ENCODE measurements around the gene TMEM98.

Gene TMEM98

DNA sequence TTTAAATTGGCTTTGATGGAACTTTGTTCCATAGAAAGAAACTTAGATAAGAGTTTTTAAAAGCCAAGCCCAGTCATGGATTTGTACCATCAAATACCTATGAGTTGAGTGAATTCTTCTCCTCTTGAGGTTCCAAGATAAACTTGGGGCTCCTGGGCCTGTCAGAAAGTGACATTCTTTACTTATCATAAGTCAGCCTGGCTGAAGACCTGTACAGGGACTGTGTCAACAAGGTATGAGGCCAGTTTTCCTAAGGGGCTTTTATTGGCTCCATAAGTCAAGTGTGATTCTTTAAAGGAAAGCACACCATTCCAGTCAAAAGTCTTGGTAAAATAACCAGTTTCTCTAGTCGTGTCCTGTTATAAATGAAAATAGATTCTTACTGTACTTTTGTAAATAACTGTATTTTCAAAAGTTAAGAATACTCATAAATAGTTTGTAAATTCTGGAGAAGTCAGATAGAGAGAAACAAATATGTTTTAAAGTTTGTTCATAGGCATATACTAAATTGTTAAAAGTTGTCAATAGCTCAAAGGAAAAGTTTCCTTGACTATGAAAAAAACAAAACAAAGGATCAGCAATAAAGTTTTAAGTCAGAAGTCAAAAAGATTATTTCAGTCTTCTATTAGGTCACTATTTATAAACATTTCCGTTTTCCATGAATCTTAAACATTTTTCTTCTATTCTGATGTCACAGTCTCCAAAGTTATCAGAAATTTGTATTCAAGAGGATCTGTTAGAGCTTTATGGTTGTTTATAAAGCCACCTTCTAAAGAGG lies 28.5 kb upstream of the TMEM98 start:
- Histone ChIP-seq H3K36me3 (ENCODE audit: control insufficient read depth, insufficient read depth, low read length) (no peaks in the 10 kb centered on the region), H3K27me3 (ENCODE audit: control insufficient read depth, insufficient read depth, low read length) (no peaks in the 10 kb centered on the region), H3K4me3 (ENCODE audit: low read length) (no peak overlapping the region), H3K4me1 (ENCODE audit: control insufficient read depth, insufficient read depth, low read length) (no peaks in the 10 kb centered on the region), H3K9me3 (ENCODE audit: control insufficient read depth, insufficient read depth, low read length) (no peaks in the 10 kb centered on the region), H3K27ac (ENCODE audit: low read length) (no peak overlapping the region)
- no CpG with 5 or more reads among the region's 2 CpGs for WGBS (ENCODE audit: insufficient coverage, insufficient read length)
- DNase-seq (ENCODE audit: low read depth, low spot score): no peak

- no peak overlapping the region for H3K4me3 ChIP-seq (ENCODE audit: low read length)
- no peaks in the 10 kb centered on the region for H3K9me3 ChIP-seq (ENCODE audit: control insufficient read depth, insufficient read depth, low read length)
- no peaks in the 10 kb centered on the region for H3K36me3 ChIP-seq (ENCODE audit: control insufficient read depth, insufficient read depth, low read length)
- no peaks in the 10 kb centered on the region for H3K4me1 ChIP-seq (ENCODE audit: control insufficient read depth, insufficient read depth, low read length)
- H3K27ac ChIP-seq (ENCODE audit: low read length): no peak overlapping the region
- no peaks in the 10 kb centered on the region for H3K27me3 ChIP-seq (ENCODE audit: control insufficient read depth, insufficient read depth, low read length)
- DNase-seq (ENCODE audit: low read depth, low spot score): no peak
- 100% methylated on average over 3 of the region's 4 CpGs for WGBS (ENCODE audit: insufficient coverage, insufficient read length)
These were observed 26.2 kb upstream of the TMEM98 start for GRCh38 chr17:32901743-32902142.

DNA sequence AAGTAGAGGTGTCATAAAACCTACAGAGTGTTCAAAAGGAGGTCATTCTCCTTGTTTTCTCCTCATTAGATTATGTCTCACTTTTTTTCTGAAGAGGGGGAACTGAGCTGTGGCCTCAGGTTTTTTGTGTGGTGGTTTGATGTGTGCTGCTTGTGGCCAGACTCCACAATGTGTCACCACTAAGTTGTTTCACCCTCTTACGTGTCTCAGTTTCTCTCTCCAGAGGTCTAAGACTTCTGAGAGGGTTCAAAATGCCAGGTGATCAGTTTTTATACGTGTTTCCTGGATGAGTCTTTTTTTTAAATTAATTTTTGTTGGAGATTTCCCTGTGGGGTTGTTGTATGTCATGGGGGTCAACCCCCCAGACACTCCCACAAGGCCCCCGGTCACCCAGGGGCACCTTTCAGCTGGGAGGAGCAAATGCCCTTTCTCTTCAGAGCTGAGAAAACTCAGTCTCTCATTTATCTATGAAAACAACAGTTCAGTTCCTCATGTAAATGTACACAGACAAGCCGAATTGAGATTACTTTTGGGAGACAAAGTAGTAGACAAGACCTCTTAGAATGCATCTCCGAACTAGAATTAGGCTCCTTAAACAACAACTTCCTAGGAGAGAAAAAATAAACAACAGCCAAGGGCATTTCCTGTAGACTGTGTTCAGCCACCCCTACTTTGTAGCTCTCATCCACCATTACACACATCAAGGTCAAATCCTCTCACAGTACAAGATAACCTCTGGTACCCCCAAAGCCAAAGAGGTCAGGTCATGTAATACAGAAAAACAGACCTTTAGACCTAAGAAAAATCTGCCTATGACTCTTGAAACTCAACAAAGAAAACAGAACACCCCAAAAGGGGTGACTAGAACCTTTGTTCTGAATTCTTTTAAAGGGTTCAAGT lies 23.9 kb upstream of the TMEM98 start:
- H3K27me3 ChIP-seq (ENCODE audit: control insufficient read depth, insufficient read depth, low read length): no peaks in the 10 kb centered on the region
- WGBS (ENCODE audit: insufficient coverage, insufficient read length): no CpG with 5 or more reads among the region's 5 CpGs
- no peak overlapping the region for H3K27ac ChIP-seq (ENCODE audit: low read length)
- no peaks in the 10 kb centered on the region for H3K9me3 ChIP-seq (ENCODE audit: control insufficient read depth, insufficient read depth, low read length)
- DNase-seq (ENCODE audit: low read depth, low spot score): no peak
- H3K4me3 ChIP-seq (ENCODE audit: low read length): no peak overlapping the region
- H3K4me1 ChIP-seq (ENCODE audit: control insufficient read depth, insufficient read depth, low read length): no peaks in the 10 kb centered on the region
- H3K36me3 ChIP-seq (ENCODE audit: control insufficient read depth, insufficient read depth, low read length): no peaks in the 10 kb centered on the region

DNA sequence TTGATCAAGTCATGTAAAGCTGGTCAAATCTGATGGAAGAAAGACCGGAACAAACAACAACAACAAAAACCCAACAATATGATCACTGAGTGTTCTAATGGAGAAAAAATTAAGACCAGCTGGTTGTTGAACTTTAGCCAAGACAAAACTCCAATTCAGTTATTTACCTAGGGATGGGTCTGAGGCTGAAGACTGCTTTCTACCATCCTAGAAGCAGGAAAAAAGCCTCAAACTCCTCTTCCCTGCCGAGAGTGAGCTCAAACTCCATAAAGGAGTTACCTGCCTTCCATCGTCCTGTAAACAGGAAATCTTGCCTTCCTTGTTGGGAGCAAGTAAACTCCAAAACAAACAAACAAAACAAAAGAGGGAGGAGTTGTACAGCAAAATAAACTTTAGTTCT lies 23.1 kb upstream of the TMEM98 start:
- H3K36me3 ChIP-seq (ENCODE audit: control insufficient read depth, insufficient read depth, low read length): no peaks in the 10 kb centered on the region
- H3K27ac ChIP-seq (ENCODE audit: low read length): no peak overlapping the region
- no CpG with 5 or more reads among the region's 3 CpGs for WGBS (ENCODE audit: insufficient coverage, insufficient read length)
- H3K9me3 ChIP-seq (ENCODE audit: control insufficient read depth, insufficient read depth, low read length): no peaks in the 10 kb centered on the region
- no peak overlapping the region for H3K4me3 ChIP-seq (ENCODE audit: low read length)
- no peaks in the 10 kb centered on the region for H3K4me1 ChIP-seq (ENCODE audit: control insufficient read depth, insufficient read depth, low read length)
- no peaks in the 10 kb centered on the region for H3K27me3 ChIP-seq (ENCODE audit: control insufficient read depth, insufficient read depth, low read length)
- no peak for DNase-seq (ENCODE audit: low read depth, low spot score)

- no peaks in the 10 kb centered on the region for H3K4me1 ChIP-seq (ENCODE audit: control insufficient read depth, insufficient read depth, low read length)
- no CpG with 5 or more reads among the region's 6 CpGs for WGBS (ENCODE audit: insufficient coverage, insufficient read length)
- no peaks in the 10 kb centered on the region for H3K27me3 ChIP-seq (ENCODE audit: control insufficient read depth, insufficient read depth, low read length)
- no peak overlapping the region for H3K4me3 ChIP-seq (ENCODE audit: low read length)
- H3K36me3 ChIP-seq (ENCODE audit: control insufficient read depth, insufficient read depth, low read length): no peaks in the 10 kb centered on the region
- H3K9me3 ChIP-seq (ENCODE audit: control insufficient read depth, insufficient read depth, low read length): no peaks in the 10 kb centered on the region
- H3K27ac ChIP-seq (ENCODE audit: low read length): no peak overlapping the region
- no peak for DNase-seq (ENCODE audit: low read depth, low spot score)
These were observed 20.4 kb upstream of the TMEM98 start for GRCh38 chr17:32907583-32907982.

- Histone ChIP-seq H3K27me3 (ENCODE audit: control insufficient read depth, insufficient read depth, low read length) (no peaks in the 10 kb centered on the region), H3K27ac (ENCODE audit: low read length) (no peak overlapping the region), H3K9me3 (ENCODE audit: control insufficient read depth, insufficient read depth, low read length) (no peaks in the 10 kb centered on the region), H3K36me3 (ENCODE audit: control insufficient read depth, insufficient read depth, low read length) (no peaks in the 10 kb centered on the region), H3K4me1 (ENCODE audit: control insufficient read depth, insufficient read depth, low read length) (no peaks in the 10 kb centered on the region), H3K4me3 (ENCODE audit: low read length) (no peak overlapping the region)
- WGBS (ENCODE audit: insufficient coverage, insufficient read length): no CpG with 5 or more reads among the region's 4 CpGs
- DNase-seq (ENCODE audit: low read depth, low spot score): peak; percentile 78
These were observed 18.1 kb upstream of the TMEM98 start for GRCh38 chr17:32909787-32910369.

DNA sequence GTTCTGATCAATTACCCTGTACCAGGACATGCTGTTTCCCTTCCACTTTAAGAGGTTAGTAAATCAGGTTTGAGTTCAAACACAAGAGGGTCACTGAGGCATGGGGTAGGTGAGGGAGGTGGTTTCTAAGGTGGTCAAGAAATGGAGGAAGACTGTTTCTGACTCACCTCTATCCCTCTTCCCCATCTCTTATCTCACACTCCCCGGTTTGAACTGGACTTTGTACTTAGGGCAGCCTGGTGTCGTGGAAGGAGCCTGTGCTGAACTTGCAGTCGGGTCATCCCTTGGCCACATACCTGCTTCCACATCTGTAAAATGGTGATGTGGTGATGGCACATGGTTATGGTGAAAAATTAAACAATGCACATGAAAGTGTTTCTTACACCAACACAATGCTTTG lies 17.2 kb upstream of the TMEM98 start:
- no peaks in the 10 kb centered on the region for H3K9me3 ChIP-seq (ENCODE audit: control insufficient read depth, insufficient read depth, low read length)
- no peaks in the 10 kb centered on the region for H3K4me1 ChIP-seq (ENCODE audit: control insufficient read depth, insufficient read depth, low read length)
- DNase-seq (ENCODE audit: low read depth, low spot score): no peak
- WGBS (ENCODE audit: insufficient coverage, insufficient read length): no CpG with 5 or more reads among the region's 3 CpGs
- no peak overlapping the region for H3K4me3 ChIP-seq (ENCODE audit: low read length)
- H3K27ac ChIP-seq (ENCODE audit: low read length): no peak overlapping the region
- no peaks in the 10 kb centered on the region for H3K27me3 ChIP-seq (ENCODE audit: control insufficient read depth, insufficient read depth, low read length)
- H3K36me3 ChIP-seq (ENCODE audit: control insufficient read depth, insufficient read depth, low read length): no peaks in the 10 kb centered on the region

DNA sequence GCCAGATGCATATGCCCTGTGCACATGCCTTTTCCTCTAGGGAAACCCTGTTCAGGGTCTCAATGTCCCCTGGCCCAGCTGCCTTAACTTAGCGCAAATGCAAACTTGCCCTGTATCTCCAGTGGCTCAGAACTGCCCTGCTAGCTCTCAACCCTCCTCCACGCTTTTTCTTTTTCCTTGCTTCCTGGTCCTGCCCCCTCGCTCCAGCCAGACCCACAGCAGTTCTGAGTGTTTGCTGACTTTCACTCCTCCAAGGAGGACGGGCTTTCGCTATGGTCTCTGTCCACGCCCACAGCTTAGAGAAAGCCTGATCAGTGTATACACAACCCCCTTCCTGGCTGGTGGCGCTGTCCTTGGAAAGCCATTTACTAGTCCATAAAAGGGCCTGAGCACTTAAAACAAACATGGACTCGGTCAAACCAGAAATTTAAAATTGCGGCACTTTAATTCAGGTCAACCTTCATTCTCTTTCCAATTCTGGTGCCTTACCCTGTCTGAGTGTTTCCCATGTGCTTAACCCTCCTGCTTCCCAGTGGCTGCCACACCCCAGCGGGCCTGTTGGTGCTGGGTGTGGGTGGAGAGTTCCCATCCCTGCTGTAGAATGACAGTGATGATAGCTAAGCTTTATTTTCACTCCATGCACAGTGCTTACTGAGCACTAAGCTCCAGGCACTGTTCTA lies 15.6 kb upstream of the TMEM98 start:
- Histone ChIP-seq H3K4me3 (ENCODE audit: low read length) (no peak overlapping the region), H3K27me3 (ENCODE audit: control insufficient read depth, insufficient read depth, low read length) (no peaks in the 10 kb centered on the region), H3K36me3 (ENCODE audit: control insufficient read depth, insufficient read depth, low read length) (no peaks in the 10 kb centered on the region), H3K4me1 (ENCODE audit: control insufficient read depth, insufficient read depth, low read length) (no peaks in the 10 kb centered on the region), H3K27ac (ENCODE audit: low read length) (no peak overlapping the region), H3K9me3 (ENCODE audit: control insufficient read depth, insufficient read depth, low read length) (no peaks in the 10 kb centered on the region)
- no CpG with 5 or more reads among the region's 10 CpGs for WGBS (ENCODE audit: insufficient coverage, insufficient read length)
- no peak for DNase-seq (ENCODE audit: low read depth, low spot score)

DNA sequence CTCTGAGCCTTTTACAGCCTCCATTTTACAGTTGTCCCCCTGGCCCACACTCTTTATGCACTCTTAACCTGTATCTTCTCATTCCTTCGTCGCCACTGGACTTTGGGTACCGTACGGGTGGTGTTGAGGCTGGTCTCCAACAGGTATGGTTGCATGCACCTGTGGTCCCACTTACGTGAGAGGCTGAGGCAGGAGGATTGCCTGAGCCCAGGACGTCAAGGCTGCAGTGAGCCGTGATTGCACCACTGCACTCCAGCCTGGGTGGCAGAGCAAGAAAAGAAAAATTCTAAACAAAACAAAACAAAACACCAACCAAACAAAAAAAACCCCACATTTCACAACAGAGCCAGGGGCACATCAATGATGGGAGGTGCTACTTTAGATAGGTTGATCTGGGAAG lies 14.4 kb upstream of the TMEM98 start:
- Histone ChIP-seq H3K27ac (ENCODE audit: low read length) (no peak overlapping the region), H3K4me1 (ENCODE audit: control insufficient read depth, insufficient read depth, low read length) (peaks cover 3% of the 10 kb centered on the region), H3K4me3 (ENCODE audit: low read length) (no peak overlapping the region), H3K36me3 (ENCODE audit: control insufficient read depth, insufficient read depth, low read length) (no peaks in the 10 kb centered on the region), H3K27me3 (ENCODE audit: control insufficient read depth, insufficient read depth, low read length) (no peaks in the 10 kb centered on the region), H3K9me3 (ENCODE audit: control insufficient read depth, insufficient read depth, low read length) (no peaks in the 10 kb centered on the region)
- WGBS (ENCODE audit: insufficient coverage, insufficient read length): no CpG with 5 or more reads among the region's 7 CpGs
- DNase-seq (ENCODE audit: low read depth, low spot score): no peak

- H3K4me3 ChIP-seq (ENCODE audit: low read length): no peak overlapping the region
- no peak for DNase-seq (ENCODE audit: low read depth, low spot score)
- no peaks in the 10 kb centered on the region for H3K9me3 ChIP-seq (ENCODE audit: control insufficient read depth, insufficient read depth, low read length)
- H3K27me3 ChIP-seq (ENCODE audit: control insufficient read depth, insufficient read depth, low read length): no peaks in the 10 kb centered on the region
- peaks cover 3% of the 10 kb centered on the region for H3K4me1 ChIP-seq (ENCODE audit: control insufficient read depth, insufficient read depth, low read length)
- H3K36me3 ChIP-seq (ENCODE audit: control insufficient read depth, insufficient read depth, low read length): no peaks in the 10 kb centered on the region
- WGBS (ENCODE audit: insufficient coverage, insufficient read length): no CpG with 5 or more reads among the region's 3 CpGs
- no peak overlapping the region for H3K27ac ChIP-seq (ENCODE audit: low read length)
These were observed 13.8 kb upstream of the TMEM98 start for GRCh38 chr17:32914181-32914580.
